HEK293 (cell line): ENCODE data around the gene TMEM63B.

ENCODE experiments used
- CTCF ChIA-PET: fragments of 350-600 bp; formaldehyde crosslinking; extraction: SDS; loops from one replicate; lab custom pipeline; 2021; ENCODE audit warnings: antibody characterized with exemption; lab: Yijun Ruan, JAX
- POLR2A ChIA-PET: fragments of 300-600 bp; formaldehyde crosslinking; extraction: SDS; loops from one replicate; lab custom pipeline; 2020; ENCODE audit warnings: antibody characterized with exemption, inconsistent platforms; lab: Yijun Ruan, JAX
- H3K27ac ChIP-seq: fragments of 200-500 bp; sonication (Bioruptor generic); 2 replicates; pipeline ENCODE4 v1.5.1; 2014; ENCODE audit warnings: low read depth, low read length, control low read depth, inconsistent platforms; ENCODE audit errors: extremely low read depth
- H3K36me3 ChIP-seq, 2 experiments: fragments of 200-500 bp in 1 of 2; sonication (Bioruptor generic) in 1 of 2; 1 replicate in 1 of 2; 2 replicates in 1 of 2; pipeline ENCODE4 v1.5.1; 2014 to 2017; ENCODE audit warnings: inconsistent platforms in 2 of 2, low read length in 2 of 2; ENCODE audit not compliant: control insufficient read depth in 2 of 2, insufficient read depth in 1 of 2
- H3K4me1 ChIP-seq: fragments of 200-500 bp; sonication (Bioruptor generic); 2 replicates; pipeline ENCODE4 v1.5.1; 2014; ENCODE audit warnings: mild to moderate bottlenecking, low read length, inconsistent platforms; ENCODE audit not compliant: control insufficient read depth, insufficient read depth
- H3K4me3 ChIP-seq: 2 replicates; pipeline ENCODE4 v1.5.1; 2011; ENCODE audit warnings: low read depth, mild to moderate bottlenecking, control low read depth, low read length, moderate library complexity
- H3K9me3 ChIP-seq: fragments of 200-500 bp; sonication (Bioruptor generic); 2 replicates; pipeline ENCODE4 v1.5.1; 2014; ENCODE audit warnings: low read depth, low read length, inconsistent platforms; ENCODE audit not compliant: control insufficient read depth, insufficient read depth
- GLIS1 ChIP-seq: fragments of 450-650 bp; formaldehyde crosslinking; IDR thresholded peaks from 2 replicates; pipeline ENCODE4 v1.5.1; 2016; ENCODE audit warnings: missing biosample characterization, missing genetic modification characterization
- KLF1 ChIP-seq: fragments of 450-650 bp; formaldehyde crosslinking; IDR thresholded peaks from 2 replicates; pipeline ENCODE4 v1.5.1; 2016; ENCODE audit warnings: missing biosample characterization, missing genetic modification characterization
- KLF10 ChIP-seq: fragments of 450-650 bp; IDR thresholded peaks from 2 replicates; pipeline ENCODE4 v1.5.1; 2018; ENCODE audit warnings: missing biosample characterization, mild to moderate bottlenecking, missing genetic modification characterization
- KLF8 ChIP-seq: fragments of 450-650 bp; formaldehyde crosslinking; IDR thresholded peaks from 2 replicates; pipeline ENCODE4 v1.5.1; 2016; ENCODE audit warnings: missing biosample characterization, missing genetic modification characterization
- PRDM1 ChIP-seq: fragments of 450-650 bp; formaldehyde crosslinking; IDR thresholded peaks from 2 replicates; pipeline ENCODE4; 2016; ENCODE audit warnings: missing biosample characterization, missing genetic modification characterization
- SCRT1 ChIP-seq: fragments of 450-650 bp; formaldehyde crosslinking; IDR thresholded peaks from 2 replicates; pipeline ENCODE4 v1.5.1; 2016; ENCODE audit warnings: missing biosample characterization, missing genetic modification characterization, borderline replicate concordance
- TRIM28 ChIP-seq: IDR thresholded peaks from 2 replicates; pipeline ENCODE4 v1.6.1; 2011; ENCODE audit warnings: low read length, control low read depth, borderline replicate concordance
- ZNF121 ChIP-seq: fragments of 450-650 bp; formaldehyde crosslinking; IDR thresholded peaks from 2 replicates; pipeline ENCODE4 v1.5.1; 2016; ENCODE audit warnings: missing biosample characterization, missing genetic modification characterization
- ZNF157 ChIP-seq: fragments of 450-650 bp; formaldehyde crosslinking; IDR thresholded peaks from 2 replicates; pipeline ENCODE4 v1.5.1; 2016; ENCODE audit warnings: missing biosample characterization, missing genetic modification characterization
- ZNF792 ChIP-seq: fragments of 450-650 bp; formaldehyde crosslinking; IDR thresholded peaks from 2 replicates; pipeline ENCODE4 v1.5.1; 2016; ENCODE audit warnings: missing biosample characterization, missing genetic modification characterization
- ZXDB ChIP-seq: fragments of 450-650 bp; formaldehyde crosslinking; IDR thresholded peaks from 2 replicates; pipeline ENCODE4 v1.5.1; 2016; ENCODE audit warnings: missing biosample characterization, missing genetic modification characterization
- TF ChIP-seq, protein P1 (sequence below): fragments of 450-650 bp; formaldehyde crosslinking; IDR thresholded peaks from 2 replicates; pipeline ENCODE4 v1.5.1; 2016; ENCODE audit warnings: missing biosample characterization, missing genetic modification characterization
- TF ChIP-seq, protein P2 (sequence below): fragments of 450-650 bp; formaldehyde crosslinking; IDR thresholded peaks from 2 replicates; pipeline ENCODE4 v1.5.1; 2017; ENCODE audit warnings: missing biosample characterization, missing genetic modification characterization
- TF ChIP-seq, protein P3 (sequence below): fragments of 450-650 bp; formaldehyde crosslinking; IDR thresholded peaks from 2 replicates; pipeline ENCODE4 v1.5.1; 2016; ENCODE audit warnings: missing biosample characterization, missing genetic modification characterization
- TF ChIP-seq, protein P4 (sequence below): fragments of 450-650 bp; formaldehyde crosslinking; IDR thresholded peaks from 2 replicates; pipeline ENCODE4 v1.5.1; 2017; ENCODE audit warnings: missing biosample characterization, missing genetic modification characterization
- TF ChIP-seq, protein P5 (sequence below): sonication (generic); formaldehyde crosslinking; IDR thresholded peaks from 2 replicates; pipeline ENCODE4 v1.8.1; 2022; ENCODE audit warnings: mild to moderate bottlenecking, moderate library complexity, missing genetic modification reagents
- TF ChIP-seq, protein P6 (sequence below): fragments of 450-650 bp; formaldehyde crosslinking; conservative IDR thresholded peaks from 2 replicates; pipeline ENCODE4 v1.5.1; 2016; ENCODE audit warnings: low read depth, missing biosample characterization, missing genetic modification characterization

Gene TMEM63B

DNA sequence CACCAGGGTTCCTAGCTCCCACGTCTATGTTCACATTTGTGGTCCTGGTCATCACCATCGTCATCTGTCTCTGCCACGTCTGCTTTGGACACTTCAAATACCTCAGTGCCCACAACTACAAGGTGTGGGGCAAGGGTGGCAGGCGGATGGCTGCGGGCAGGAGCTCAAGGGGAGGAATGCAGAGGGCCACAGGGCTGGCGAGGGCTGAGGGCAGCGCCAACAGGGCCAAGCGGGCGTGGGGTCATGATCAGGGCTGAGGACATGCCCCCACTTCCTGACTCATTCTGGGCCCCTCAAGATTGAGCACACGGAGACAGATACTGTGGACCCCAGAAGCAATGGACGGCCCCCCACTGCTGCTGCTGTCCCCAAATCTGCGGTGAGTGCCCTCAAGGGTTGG is 26.7 kb downstream of the TMEM63B start:
- TF ChIP-seq, protein P1, sequence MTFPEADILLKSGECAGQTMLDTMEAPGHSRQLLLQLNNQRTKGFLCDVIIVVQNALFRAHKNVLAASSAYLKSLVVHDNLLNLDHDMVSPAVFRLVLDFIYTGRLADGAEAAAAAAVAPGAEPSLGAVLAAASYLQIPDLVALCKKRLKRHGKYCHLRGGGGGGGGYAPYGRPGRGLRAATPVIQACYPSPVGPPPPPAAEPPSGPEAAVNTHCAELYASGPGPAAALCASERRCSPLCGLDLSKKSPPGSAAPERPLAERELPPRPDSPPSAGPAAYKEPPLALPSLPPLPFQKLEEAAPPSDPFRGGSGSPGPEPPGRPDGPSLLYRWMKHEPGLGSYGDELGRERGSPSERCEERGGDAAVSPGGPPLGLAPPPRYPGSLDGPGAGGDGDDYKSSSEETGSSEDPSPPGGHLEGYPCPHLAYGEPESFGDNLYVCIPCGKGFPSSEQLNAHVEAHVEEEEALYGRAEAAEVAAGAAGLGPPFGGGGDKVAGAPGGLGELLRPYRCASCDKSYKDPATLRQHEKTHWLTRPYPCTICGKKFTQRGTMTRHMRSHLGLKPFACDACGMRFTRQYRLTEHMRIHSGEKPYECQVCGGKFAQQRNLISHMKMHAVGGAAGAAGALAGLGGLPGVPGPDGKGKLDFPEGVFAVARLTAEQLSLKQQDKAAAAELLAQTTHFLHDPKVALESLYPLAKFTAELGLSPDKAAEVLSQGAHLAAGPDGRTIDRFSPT (tag by site-specific recombination), result 0 out of 2 replicates have a peak, but pooled peaks have one; percentile 29
- TF ChIP-seq SCRT1 (tag by site-specific recombination), result no peak

DNA sequence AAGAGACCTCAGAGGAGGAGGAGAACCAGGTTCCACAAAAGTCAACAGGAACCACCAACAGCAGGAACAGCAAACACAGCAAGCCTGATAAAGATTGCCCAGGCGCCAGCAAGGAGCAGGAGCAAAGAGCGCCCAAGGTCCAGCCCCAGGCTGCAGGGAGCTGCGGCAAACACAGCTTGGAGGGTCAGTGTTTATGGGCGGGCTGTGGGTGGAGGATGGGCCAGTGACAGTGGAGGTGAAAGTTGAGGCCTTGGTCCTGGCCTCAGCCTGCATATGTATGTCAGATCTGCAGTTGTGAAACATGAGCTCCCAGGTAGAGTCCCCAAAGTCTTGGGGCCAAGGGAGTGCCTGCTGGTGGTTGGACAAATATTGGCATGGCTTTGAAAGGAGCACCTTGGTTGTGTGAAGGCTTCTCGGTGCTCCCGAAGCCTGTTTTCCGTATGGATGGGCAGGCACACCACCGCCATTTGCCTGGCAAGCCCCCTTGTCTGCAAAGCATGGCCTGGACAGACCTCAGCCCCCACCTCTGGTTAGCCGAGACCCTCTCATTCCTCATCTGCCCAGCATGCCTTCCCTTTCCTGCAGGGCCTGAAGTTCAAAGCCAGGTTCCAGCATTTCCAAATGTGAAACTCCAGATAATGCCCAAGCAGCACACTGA is 29.3 kb downstream of the TMEM63B start:
- Histone ChIP-seq H3K4me1 (no peaks in the 10 kb centered on the region), H3K27ac (no peak overlapping the region), H3K9me3 (no peaks in the 10 kb centered on the region), H3K36me3 (peaks cover 0 to 14% of the 10 kb centered on the region in 2 experiments; a peak in 1 of 3 replicates), H3K4me3 (no peak overlapping the region)
- TF ChIP-seq TRIM28 (no peak), ZNF792 (tag by site-specific recombination) (no peak), KLF10 (tag by site-specific recombination) (no peak), GLIS1 (tag by site-specific recombination) (peak; percentile 85), KLF8 (no peak), ZNF157 (tag by site-specific recombination) (no peak), KLF1 (no peak), ZXDB (tag by site-specific recombination) (no peak), ZNF121 (tag by site-specific recombination) (no peak), PRDM1 (peak; percentile 24; the same call in 1 of the 2 replicates)
- TF ChIP-seq, protein P2, sequence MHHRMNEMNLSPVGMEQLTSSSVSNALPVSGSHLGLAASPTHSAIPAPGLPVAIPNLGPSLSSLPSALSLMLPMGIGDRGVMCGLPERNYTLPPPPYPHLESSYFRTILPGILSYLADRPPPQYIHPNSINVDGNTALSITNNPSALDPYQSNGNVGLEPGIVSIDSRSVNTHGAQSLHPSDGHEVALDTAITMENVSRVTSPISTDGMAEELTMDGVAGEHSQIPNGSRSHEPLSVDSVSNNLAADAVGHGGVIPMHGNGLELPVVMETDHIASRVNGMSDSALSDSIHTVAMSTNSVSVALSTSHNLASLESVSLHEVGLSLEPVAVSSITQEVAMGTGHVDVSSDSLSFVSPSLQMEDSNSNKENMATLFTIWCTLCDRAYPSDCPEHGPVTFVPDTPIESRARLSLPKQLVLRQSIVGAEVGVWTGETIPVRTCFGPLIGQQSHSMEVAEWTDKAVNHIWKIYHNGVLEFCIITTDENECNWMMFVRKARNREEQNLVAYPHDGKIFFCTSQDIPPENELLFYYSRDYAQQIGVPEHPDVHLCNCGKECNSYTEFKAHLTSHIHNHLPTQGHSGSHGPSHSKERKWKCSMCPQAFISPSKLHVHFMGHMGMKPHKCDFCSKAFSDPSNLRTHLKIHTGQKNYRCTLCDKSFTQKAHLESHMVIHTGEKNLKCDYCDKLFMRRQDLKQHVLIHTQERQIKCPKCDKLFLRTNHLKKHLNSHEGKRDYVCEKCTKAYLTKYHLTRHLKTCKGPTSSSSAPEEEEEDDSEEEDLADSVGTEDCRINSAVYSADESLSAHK (tag by site-specific recombination), result no peak
- TF ChIP-seq, protein P3, sequence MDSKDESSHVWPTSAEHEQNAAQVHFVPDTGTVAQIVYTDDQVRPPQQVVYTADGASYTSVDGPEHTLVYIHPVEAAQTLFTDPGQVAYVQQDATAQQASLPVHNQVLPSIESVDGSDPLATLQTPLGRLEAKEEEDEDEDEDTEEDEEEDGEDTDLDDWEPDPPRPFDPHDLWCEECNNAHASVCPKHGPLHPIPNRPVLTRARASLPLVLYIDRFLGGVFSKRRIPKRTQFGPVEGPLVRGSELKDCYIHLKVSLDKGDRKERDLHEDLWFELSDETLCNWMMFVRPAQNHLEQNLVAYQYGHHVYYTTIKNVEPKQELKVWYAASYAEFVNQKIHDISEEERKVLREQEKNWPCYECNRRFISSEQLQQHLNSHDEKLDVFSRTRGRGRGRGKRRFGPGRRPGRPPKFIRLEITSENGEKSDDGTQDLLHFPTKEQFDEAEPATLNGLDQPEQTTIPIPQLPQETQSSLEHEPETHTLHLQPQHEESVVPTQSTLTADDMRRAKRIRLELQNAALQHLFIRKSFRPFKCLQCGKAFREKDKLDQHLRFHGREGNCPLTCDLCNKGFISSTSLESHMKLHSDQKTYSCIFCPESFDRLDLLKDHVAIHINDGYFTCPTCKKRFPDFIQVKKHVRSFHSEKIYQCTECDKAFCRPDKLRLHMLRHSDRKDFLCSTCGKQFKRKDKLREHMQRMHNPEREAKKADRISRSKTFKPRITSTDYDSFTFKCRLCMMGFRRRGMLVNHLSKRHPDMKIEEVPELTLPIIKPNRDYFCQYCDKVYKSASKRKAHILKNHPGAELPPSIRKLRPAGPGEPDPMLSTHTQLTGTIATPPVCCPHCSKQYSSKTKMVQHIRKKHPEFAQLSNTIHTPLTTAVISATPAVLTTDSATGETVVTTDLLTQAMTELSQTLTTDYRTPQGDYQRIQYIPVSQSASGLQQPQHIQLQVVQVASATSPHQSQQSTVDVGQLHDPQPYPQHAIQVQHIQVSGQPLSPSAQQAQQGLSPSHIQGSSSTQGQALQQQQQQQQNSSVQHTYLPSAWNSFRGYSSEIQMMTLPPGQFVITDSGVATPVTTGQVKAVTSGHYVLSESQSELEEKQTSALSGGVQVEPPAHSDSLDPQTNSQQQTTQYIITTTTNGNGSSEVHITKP (tag by site-specific recombination), result no peak
- TF ChIP-seq, protein P4, sequence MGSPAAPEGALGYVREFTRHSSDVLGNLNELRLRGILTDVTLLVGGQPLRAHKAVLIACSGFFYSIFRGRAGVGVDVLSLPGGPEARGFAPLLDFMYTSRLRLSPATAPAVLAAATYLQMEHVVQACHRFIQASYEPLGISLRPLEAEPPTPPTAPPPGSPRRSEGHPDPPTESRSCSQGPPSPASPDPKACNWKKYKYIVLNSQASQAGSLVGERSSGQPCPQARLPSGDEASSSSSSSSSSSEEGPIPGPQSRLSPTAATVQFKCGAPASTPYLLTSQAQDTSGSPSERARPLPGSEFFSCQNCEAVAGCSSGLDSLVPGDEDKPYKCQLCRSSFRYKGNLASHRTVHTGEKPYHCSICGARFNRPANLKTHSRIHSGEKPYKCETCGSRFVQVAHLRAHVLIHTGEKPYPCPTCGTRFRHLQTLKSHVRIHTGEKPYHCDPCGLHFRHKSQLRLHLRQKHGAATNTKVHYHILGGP (tag by site-specific recombination), result no peak
- TF ChIP-seq, protein P5, sequence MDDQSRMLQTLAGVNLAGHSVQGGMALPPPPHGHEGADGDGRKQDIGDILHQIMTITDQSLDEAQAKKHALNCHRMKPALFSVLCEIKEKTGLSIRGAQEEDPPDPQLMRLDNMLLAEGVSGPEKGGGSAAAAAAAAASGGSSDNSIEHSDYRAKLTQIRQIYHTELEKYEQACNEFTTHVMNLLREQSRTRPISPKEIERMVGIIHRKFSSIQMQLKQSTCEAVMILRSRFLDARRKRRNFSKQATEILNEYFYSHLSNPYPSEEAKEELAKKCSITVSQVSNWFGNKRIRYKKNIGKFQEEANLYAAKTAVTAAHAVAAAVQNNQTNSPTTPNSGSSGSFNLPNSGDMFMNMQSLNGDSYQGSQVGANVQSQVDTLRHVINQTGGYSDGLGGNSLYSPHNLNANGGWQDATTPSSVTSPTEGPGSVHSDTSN, result no peak
- TF ChIP-seq, protein P6, sequence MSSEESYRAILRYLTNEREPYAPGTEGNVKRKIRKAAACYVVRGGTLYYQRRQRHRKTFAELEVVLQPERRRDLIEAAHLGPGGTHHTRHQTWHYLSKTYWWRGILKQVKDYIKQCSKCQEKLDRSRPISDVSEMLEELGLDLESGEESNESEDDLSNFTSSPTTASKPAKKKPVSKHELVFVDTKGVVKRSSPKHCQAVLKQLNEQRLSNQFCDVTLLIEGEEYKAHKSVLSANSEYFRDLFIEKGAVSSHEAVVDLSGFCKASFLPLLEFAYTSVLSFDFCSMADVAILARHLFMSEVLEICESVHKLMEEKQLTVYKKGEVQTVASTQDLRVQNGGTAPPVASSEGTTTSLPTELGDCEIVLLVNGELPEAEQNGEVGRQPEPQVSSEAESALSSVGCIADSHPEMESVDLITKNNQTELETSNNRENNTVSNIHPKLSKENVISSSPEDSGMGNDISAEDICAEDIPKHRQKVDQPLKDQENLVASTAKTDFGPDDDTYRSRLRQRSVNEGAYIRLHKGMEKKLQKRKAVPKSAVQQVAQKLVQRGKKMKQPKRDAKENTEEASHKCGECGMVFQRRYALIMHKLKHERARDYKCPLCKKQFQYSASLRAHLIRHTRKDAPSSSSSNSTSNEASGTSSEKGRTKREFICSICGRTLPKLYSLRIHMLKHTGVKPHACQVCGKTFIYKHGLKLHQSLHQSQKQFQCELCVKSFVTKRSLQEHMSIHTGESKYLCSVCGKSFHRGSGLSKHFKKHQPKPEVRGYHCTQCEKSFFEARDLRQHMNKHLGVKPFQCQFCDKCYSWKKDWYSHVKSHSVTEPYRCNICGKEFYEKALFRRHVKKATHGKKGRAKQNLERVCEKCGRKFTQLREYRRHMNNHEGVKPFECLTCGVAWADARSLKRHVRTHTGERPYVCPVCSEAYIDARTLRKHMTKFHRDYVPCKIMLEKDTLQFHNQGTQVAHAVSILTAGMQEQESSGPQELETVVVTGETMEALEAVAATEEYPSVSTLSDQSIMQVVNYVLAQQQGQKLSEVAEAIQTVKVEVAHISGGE, result no peak
- POLR2A ChIA-PET, result interaction anchor here (0.5 to 1.9 kb wide), 4 partner anchors 65 to 232 kb away, joined by 3 to 9 read pairs (median 4); partner anchors contain the start of genes HSP90AB1 and SLC35B2
- CTCF ChIA-PET, result interaction anchor here (0.9 to 2.5 kb wide), 4 partner anchors 16 to 78 kb away, joined by 3 to 11 read pairs (median 4); no protein-coding TSS in a partner anchor

More for the DNA sequence above, 26.7 kb downstream of the TMEM63B start:
- no peak overlapping the region for H3K4me3 ChIP-seq
- CTCF ChIA-PET, result interaction anchor here (0.6 to 3.4 kb wide), 13 partner anchors 8 to 631 kb away, joined by 3 to 16 read pairs (median 3); partner anchors contain the start of gene HSP90AB1
- H3K27ac ChIP-seq, result no peak overlapping the region
- H3K4me1 ChIP-seq, result no peaks in the 10 kb centered on the region
- H3K9me3 ChIP-seq, result no peaks in the 10 kb centered on the region
- POLR2A ChIA-PET, result no interaction called here
- peaks cover 0 to 26% of the 10 kb centered on the region in 2 experiments; a peak in 1 of 3 replicates for H3K36me3 ChIP-seq
